ENCODE data around the gene RNF112. TPM values are rescaled to one million over a fixed set of nuclear protein-coding genes. Genes with fewer than 3 reads are reported as not detected.

Gene RNF112
- total and polyA plus RNA-seq, 2 of the 8 experiments (the other 6 are each of a cell fraction or from before 2014, with no cell fraction given), result 1.1 to 2.2 TPM

- TF ChIP-seq CHD7 (IDR thresholded peaks at IDR 0.05; ENCODE audit: insufficient replicate concordance, low read length), result no peak
- TF ChIP-seq SUZ12 (IDR thresholded peaks at IDR 0.05; ENCODE audit: low read length), result no peak
Observed at GRCh38 chr17:19381361-19381740, 29.7 kb upstream of the RNF112 start (continued).

Measured in H1 (cell line).